G401.6 (cell line): ENCODE results near the gene SH2B2.
"Not testable (repeated sequence)": the region's sequence is repeated elsewhere in the genome, so short reads cannot be mapped to it uniquely, and the experiment has no call there.

ENCODE experiments used
- FAIRE-seq: peaks from 2 replicates; lab custom pipeline; 2012; peaks lifted over from hg19 to GRCh38; lab: Jason Lieb, UNC

SH2B2 gene

GRCh38 chr7:102287111-102287980 is 678 bp downstream of the SH2B2 start:
- FAIRE-seq, result no peak

DNA sequence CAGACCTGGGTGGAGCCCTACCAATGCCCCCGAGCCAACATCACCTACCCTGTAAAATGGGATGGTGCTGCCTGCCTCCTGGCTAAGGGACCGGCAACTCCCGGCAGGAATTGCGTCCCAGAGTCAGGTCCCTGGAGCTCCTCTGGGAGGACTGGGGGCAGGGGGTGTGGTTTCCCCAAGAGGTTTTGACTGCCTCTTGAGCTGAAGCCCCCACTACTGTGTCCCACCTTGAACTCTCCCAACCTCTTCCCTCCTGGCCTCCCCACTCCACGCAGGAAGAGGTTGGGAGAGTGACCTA is 1.3 kb downstream of the SH2B2 start:
- no peak for FAIRE-seq

GRCh38 chr7:102288285-102288930 is 1.7 kb downstream of the SH2B2 start:
- FAIRE-seq, result no peak

DNA sequence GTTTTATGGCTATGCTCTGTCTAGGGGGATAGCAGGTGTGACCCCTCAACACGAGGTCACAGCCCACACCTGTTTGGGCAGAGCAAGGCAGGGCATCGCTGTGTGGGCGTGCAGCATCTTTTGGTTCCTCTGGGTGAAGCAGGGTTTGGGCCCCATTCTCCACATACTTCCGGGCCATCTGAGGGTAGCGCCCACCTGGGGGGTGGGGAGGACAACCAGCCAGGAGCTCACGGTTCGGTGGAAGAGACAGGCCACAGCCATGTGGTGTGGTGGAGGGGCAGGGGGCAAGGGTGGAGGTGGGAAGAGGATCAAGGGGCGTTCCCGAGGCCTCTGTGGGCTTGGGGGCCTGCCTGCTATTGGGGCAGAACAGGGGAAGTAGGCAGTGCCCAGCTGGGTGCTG is 2.4 kb downstream of the SH2B2 start:
- FAIRE-seq, result no peak

DNA sequence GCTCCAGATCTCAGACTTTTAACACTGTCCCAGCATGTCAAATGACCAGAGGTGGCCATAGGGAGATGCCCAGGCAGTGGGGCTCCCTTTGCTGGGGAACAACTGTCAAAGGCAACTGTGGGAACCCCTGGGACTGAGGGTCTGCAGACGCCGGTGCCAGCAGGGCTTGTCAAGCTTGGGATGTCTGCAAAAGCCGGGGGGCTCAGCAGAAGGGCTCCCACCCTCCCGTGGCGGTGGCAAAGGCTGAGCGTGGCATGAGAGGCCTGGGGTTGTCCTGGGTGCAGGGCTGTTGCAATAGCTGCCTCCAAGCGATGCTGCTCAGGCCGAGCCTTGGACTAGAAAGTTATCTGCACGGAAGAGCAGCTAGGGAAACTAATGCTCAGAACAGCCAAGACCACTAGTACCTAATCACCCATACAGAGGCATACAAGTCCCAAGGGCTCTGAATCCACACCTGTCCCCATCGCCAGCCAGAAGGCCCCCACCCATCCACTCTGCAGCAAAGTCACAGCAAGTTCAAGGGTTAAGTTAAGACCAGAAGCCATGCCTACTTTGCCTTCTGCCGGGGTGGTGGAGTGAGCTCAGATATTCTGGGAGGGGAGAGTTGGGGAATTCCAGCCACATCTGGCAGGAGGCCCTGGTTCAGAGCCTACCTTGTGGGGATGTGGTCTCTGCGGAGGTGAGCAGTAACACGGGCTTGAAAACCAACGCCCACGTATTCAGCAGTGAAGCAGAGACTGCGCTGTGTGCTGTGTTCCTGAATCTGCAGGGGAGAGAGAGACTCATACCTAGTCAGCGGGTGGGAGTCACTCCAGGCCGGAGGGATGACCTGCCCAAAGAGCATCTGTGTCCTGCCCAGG is 4.6 kb downstream of the SH2B2 start:
- no peak for FAIRE-seq

GRCh38 chr7:102291916-102292267 is 5.2 kb downstream of the SH2B2 start:
- no peak for FAIRE-seq

DNA sequence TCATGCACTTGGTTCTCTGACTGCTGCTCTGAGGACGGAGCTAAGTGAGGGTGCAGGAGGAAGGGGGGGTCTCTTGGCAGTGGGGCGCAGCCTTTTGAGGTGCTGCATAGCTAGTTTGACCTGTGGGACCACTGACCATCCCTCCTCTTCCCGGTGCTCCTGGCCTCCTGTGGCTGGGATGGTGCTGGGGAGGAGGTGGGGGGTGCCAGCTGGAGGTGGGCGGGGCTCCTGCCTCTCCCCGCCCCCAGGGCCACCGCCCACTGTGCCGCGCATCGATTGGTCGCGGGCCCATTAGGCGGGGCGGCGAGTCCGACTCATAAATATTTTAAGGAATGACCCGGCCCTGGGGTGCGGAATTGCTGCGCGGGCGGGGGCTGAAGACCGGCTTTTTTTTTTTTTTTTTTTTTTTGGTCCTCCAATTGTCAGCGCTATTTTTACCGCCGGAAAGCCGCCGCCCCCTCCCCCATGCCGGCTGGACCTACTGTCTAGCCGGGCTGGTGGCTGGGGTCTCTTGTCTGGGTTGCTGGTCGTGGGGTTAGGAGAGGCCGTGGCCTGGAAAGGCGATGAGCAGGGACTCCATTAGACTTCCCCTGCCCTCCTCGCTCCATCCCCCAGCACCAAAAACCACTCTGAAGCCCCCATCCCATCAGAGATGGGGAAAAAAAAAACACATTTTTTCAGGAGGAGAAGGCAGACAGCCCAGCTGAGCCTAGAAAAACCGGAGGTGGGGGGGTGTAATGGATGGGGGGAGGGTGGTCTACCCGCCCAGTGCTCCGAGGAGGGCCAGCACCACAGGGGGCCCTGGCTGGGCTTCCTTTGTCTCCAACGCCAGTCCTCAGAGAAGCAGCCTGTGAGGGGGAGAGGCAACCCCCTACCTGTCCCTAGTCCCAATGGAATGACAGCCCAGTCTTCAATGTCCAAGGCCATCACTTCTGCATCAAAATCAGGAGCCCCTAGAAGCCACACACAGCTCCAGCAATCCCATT is 6.4 kb downstream of the SH2B2 start:
- no peak for FAIRE-seq

DNA sequence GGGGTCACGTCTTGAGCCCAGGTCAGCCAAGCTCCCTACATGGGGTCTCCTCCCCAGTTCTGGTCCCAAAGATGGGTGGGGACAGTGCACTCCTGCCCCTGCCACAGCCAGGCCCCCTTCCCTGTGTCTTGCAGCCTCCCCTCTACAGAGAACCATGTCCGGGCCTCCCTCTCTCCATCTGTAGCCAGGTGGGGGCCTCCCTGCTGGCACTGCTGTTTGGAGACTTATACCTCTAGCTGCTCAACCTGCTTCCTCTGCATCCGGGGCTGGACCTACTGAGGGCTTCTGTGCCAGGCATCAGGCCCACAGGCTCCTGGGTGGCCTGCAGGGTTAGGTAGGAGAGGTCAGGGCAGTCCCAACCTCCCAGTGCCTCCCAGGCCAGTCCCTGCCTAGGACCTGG is 7.9 kb downstream of the SH2B2 start:
- no peak for FAIRE-seq

- no peak for FAIRE-seq
Measured at GRCh38 chr7:102295346-102296178, 8.9 kb downstream of the SH2B2 start.

- no peak for FAIRE-seq
Measured at GRCh38 chr7:102296179-102296438, 9.4 kb downstream of the SH2B2 start.

DNA sequence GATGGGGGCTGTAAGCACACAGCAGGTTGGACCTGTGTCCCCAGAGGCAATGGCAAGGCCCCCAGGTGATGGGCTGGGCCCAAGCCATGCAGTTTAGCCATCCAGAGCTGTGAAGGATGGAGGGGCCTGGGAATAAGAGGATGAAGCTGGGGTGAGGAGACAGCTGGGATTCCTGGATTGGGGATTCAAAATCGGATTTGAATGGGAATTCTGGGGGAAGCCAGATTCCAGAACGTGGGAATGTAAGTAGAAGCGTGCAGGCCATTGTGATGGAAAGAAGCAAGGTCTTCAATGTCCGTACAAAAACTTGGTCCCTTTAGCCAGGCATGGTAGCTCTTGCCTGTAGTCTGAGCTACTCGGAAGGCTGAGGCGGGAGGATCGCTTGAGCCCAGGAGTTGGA is 9.8 kb downstream of the SH2B2 start:
- FAIRE-seq, result no peak

GRCh38 chr7:102297487-102298218 is 11.0 kb downstream of the SH2B2 start:
- no peak for FAIRE-seq

GRCh38 chr7:102300643-102301221 is 14.1 kb downstream of the SH2B2 start:
- no peak for FAIRE-seq

DNA sequence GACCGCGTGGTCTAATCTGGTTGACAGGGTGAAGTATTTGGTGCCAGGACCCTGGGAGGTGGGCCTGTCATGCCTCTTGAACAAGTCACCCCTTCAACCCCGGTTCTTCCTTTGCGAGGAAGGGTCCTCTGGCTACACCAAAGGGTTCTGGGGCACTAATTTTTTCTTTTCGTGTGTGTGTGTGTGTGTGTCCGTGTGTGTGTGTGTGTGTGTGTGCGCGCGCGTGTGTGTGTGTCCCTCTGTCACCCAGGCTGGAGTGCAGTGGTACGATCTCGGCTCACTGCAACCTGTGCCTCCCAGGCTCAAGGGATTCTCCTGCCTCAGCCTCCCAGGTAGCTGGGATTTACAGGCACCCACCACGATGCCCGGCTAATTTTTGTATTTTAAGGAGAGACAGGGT is 14.7 kb downstream of the SH2B2 start:
- FAIRE-seq, result not testable (repeated sequence)

GRCh38 chr7:102302025-102302424 is 15.4 kb downstream of the SH2B2 start:
- no peak for FAIRE-seq

DNA sequence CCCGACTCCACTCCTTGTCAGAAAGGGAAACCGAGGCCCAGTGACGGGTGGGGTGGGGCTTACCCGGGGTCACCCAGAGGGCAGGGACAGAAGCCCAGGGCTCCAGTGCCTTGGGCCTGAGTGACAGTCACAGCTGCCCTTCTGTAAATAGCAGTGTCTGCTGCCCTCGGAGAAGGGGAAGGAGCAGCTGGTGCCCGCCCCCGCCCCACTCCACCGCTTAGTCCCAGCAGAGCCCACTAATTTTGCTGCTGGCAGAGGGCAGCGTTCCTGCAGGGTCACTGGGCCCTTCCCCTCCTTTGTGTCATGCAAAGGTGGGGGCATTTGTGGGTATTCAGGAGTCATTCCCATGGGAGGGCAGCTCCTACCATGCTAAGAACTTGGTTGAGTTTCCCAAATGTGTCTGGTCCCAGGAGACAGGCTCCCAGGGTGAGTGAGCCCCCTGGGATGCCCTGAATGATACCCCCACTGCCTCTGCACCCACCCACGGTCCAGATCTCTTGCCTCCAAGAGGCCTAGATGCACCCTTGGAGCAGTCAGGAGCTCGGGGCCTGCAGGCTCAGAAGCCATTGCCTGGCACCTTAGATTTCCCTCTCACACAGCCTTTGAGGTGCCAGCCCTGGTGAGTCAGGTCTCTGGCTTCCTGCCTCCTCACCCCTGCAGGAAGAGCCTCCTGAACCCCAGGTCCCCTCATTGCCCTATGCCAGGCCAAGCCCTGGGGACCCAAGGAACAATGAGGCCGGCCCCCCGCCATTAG is 17.2 kb downstream of the SH2B2 start:
- FAIRE-seq, result no peak

DNA sequence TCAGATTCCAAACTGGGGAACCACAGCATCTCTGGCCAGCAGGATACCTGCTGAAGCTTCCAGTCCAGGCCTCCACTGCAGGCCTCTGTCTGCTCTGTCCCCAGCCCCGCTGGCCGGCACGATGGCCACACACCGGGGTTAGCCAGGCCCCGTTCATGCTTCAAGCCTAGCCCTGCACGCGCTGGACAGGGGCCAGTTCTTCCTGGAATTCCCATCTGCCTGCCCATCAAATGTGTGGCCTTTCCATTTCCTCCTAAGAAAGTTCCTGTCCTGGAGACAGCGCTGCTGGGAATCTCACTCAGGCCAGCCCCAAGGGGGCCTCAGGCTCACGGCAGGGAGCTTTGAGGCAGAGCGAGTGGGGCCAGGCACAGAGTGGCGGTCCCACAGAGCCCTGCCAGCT is 18.0 kb downstream of the SH2B2 start:
- no peak for FAIRE-seq

DNA sequence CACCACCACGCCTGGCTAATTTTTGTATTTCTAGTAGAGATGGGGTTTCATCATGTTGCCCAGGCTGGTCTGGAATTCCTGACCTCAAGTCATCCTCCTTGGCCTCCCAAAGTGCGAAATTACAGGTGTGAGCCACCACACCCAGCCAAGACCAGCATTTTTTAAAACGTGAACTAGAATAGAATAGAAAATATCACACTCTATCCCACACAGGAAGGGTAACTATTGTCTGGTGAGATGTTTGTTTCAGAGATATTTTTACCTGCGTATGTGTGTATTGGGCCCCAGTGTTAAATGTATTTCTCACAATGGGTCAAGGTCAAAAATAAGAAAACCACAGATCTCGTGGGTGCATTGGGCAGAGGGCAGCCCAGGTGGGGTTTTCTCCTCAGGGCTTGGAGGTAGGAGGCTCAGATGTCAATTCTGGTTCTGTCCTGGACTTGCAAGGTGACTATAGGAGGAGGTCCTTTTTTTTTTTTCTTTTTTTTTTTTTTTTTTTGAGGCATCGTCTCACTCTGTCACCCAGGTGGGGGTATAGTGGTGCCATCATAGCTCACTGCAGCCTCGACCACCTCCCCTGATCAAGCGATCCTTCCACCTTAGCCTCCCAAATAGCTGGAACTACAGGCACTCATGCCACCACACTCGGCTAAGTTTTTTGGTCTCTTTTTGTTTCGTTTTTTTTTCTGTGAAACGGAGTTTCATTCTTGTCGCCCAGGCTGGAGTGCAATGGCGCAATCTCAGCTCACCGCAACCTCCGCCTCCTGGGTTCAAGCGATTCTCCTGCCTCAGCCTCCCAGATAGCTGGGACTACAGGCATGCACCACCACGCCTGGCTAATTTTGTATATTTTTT is 19.0 kb downstream of the SH2B2 start:
- FAIRE-seq, result no peak
